UCSD-AML1 (cell line): ENCODE measurements around the gene HSPB9.

ENCODE experiments used
- DNase-seq: peaks from one replicate; lab custom pipeline; 2025; ENCODE audit not compliant: unreplicated experiment; lab: John Stamatoyannopoulos, UW

Gene HSPB9

DNA sequence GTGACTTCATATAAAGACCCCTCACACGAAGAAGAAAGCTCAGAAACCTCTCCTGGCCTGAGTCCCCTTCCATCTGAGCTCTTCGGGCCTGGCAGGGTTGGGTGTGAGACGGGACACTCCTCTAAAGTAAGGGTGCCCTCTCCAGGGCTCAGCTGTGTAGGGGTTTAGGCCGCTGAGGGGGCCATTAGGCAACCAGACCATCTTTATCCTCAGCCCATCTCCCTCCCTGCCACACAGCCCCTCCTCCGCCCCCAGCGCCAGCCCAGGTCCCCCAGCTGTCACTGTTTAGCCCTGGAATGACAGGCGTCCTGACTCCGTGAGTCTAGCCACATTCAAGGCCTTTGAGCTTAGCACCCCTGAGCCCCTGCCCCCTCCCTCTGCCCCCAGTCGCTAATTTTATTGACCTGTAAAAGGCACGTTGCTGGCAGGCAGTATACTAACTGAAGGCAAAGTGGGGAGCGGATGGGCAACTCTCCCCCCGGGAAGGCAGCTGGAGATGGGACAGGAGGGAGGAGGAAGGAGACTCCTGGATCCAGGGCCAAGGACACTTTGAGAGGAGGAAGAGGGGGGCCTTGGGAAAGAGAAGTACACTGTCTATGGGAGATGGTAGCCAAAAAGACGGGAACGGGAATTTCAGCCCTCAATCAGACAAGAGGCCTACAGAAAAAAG lies 23.7 kb upstream of the HSPB9 start:
- DNase-seq = no peak

DNA sequence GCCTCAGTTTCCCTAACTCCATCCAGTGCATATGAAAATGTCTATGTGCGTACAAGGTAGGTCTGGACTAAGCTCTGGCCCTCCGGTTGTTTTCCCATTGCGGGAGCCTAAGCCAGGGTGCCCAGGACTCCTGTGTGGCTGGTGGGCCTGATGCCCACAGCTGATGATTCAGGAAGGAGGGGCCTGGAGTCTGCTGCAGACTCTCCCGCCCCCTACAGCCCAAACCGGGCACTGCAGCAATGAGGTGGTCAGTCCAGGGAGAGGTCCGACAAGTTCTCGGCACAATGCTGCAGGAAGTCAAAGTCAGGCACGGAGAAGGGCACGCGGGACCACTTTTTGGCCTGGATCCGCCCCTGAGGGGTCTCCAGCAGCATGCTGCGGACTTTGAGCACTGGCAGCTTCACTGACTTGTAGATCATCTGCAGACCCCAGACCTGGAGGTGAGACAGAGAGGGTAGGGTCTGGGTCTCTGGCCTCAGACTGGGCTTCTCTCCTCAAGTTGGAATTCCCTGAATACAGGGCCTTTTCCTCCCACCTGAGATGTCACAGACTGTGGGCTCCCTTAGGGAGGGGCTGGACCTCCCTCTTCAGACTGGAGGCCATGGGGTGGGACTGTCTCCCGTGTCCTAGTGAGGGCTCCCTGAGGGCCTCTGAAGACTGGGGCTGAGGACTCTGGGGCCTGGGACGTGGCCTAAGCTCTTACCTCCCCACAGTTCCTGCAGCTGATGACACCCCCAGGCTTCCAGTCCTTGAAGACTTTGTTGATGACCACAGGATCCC lies 20.9 kb upstream of the HSPB9 start:
- DNase-seq = peak; percentile 79

- no peak for DNase-seq
These were observed 19.2 kb upstream of the HSPB9 start for GRCh38 chr17:42103221-42103954.

DNA sequence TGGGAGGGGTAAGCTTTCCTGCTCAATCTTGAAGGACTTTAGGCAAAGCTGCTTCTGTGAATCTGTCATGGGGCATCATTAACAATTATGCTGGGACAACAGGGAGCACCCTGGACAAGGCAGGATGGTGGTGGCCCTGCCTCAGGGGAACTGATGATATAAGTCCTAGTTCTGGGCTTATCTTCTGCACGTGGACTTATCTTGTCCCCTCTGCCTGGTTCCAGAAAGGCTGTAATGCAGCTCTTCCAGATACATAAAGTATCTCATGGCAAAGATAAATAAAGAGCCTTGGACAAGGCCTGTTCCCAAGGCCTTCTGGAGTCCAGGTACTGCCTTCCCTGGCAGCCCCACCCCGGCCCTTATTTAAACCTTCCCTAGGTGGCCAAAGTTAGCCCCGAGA lies 18.3 kb upstream of the HSPB9 start:
- DNase-seq = no peak

DNA sequence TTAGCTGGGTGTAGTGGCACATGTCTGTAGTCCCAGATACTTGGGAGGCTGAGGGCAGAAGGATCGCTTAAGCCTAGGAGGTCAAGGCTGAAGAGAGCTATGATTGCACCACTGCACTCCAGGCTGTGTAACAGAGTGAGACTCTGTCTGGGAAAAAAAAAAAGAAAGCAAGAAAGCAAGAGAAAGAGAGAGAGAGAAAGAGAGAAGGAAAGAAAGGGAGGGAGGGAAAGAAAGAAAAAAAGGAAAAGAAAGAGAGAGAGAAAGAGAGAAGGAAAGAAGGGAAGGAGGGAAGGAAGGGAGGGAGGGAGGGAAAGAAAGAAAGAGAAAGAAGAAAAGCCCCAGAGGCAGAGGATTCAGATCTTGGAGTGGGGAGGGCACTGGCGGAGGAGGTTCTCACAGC lies 16.6 kb upstream of the HSPB9 start:
- no peak for DNase-seq

DNA sequence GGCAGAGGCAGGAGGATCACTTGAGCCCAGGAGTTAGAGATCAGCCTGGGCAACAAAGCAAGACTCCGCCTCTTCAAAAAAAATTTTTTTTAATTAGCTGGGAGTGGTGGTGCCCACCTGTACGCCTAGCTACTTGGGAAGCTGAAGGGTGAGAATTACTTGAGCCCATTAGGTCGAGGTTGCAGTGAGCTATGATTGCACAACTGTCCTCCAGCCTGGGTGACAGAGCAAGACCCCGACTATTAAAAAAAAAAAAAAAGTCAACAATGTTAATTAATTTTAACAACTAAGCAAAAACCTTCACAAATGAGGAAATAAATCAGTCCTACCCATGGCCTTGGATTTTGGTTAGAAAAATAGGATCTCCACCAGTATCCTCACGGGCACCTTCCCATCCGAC lies 15.5 kb upstream of the HSPB9 start:
- DNase-seq = no peak

- DNase-seq = peak; percentile 60
These were observed 14.7 kb upstream of the HSPB9 start for GRCh38 chr17:42107597-42108576.

DNA sequence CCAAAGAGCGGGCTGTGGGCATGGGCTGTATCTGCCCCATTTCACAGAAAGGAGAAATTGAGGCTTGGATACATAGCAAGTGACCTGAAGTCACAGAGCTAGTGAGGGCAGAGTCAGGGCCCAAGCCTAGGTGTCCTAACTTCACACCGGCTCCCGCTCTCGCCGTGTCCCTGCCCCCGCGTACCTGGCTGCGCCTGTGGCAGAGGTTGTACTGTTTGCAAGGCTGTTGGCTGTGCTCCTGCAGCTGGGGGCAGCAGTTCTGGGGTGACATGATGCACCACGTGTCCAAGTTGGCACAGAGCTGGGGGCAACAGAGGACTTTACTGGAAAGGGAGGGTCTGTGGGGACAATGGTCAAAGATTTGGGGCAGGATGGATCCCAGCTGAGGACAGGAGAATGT lies 13.5 kb upstream of the HSPB9 start:
- DNase-seq = no peak

GRCh38 chr17:42110301-42111264 lies 12.0 kb upstream of the HSPB9 start:
- DNase-seq = no peak

- no peak for DNase-seq
These were observed 11.4 kb upstream of the HSPB9 start for GRCh38 chr17:42111265-42111636.

DNA sequence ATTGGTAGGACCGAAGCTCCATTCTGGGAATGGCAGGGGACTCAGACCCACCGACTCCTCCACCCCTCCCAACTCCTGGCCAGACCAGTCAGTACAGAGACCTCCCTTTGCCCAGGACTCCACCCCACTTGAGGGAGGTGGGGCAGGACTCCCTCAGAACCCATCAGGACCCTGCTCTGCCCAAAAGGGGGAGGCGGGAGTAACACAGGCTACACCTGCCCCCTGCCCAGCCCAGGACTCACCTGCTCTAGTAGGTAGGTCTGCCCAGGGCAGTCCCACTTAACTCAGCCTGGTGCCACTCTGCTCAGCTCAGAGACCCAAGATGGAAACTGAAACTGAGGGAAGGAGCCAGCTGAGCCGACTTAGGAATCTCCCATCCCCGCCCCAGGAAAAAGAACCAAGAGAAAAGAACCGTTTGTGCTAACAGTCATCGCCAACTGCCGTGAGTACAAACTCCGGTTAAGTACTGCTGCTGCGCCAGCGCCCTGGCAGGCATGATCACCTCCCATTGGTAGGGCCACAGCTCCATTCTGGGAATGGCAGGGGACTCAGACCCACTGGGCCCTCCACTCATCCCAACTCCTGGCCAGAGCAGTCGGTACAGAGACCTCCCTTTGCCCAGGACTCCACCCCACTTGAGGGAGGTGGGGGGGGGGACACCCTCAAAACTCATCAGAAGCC lies 10.6 kb upstream of the HSPB9 start:
- DNase-seq = peak; percentile 62

DNA sequence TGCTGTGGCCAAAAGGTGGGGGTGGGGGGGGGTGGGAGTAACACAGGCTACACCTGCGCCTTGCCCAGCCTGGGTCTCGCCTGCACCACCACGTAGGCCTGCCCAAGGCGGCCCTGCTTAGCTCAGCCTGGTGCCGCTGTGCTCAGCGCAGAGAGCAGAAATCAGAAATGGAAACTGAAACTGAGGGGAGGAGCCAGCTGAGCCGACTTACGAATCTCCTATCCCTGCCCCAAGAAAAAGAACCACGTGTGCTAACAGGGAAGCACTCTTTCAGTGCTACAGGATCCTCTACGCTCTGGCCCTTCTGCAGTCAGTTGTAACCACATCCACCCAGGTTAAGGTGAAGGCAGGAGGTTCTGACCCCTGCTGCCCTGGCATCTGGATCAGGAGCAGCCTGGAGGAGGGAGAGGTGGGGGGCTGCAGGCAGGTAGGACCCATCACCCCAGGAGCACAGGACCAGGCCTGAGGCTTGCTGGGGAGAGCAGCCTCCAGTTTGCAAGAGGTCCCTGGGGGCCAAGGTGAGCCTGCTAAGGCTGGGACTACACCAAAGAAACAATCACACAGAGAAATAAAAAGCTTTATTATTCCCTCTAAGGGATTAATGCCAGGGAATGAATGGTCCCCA lies 9.9 kb upstream of the HSPB9 start, which contains the start of gene DHX58:
Gene DHX58 (minus strand): TSS at position 163 of the 625 bp plus-strand sequence. CDS start 822 bp downstream, outside the sequence.
- peak; percentile 72 for DNase-seq

DNA sequence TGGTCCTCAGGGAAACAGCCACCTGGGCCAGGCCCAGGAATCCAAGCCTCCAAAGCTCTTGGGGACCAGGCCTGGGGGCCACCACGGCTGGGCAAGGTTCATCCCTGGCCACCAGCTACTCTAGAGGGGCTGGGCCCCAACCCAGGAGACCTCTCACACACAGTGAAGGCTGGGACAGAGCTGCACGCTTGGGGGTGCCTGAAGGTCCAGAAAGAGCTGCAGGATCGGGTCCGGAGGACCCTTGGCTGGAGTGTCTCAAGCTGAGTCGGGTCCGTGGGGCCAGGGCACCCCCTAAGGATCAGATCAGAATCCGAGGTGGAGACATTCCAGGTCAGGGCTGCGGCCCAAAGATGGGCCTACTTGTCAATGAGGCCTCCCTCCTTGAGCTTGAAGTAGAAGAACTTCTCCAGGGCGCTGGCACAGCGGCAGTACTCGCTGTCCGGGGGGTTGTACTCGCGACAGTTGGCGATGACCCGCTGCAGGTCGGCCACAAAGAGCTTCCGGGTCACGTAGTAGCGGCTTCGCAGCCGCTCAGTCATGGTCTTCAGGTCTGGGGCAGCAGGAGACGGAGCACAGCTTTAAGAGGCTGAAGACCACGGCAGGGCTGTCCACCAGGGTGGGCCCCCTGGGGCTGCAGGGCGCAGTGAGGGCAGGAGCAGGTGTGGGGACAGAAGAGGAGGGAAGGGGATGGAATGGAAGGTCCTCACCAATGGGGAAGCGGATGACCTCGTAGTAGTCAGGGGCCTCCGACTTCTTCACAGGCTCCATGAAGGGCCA lies 9.1 kb upstream of the HSPB9 start:
- no peak for DNase-seq

DNA sequence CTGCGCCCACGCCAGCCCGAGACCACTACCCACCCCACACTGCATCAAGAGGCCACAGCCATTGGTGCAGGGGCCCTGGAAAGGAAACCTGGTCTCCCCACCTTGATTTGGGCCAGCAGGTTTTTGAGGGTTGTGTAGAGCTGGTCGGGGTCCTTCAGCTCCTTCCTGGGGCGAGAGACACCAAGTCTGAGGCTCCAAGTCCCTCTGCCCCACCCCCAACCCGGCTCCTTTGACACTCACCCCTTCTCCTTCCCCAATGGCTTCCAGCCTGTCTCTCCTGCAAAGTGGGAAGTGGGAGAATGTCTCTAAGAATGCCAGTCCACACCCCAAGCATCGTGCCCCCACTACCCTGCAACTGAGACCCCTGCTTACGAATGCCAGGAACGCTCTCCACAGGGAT lies 8.5 kb upstream of the HSPB9 start:
- DNase-seq = no peak

DNA sequence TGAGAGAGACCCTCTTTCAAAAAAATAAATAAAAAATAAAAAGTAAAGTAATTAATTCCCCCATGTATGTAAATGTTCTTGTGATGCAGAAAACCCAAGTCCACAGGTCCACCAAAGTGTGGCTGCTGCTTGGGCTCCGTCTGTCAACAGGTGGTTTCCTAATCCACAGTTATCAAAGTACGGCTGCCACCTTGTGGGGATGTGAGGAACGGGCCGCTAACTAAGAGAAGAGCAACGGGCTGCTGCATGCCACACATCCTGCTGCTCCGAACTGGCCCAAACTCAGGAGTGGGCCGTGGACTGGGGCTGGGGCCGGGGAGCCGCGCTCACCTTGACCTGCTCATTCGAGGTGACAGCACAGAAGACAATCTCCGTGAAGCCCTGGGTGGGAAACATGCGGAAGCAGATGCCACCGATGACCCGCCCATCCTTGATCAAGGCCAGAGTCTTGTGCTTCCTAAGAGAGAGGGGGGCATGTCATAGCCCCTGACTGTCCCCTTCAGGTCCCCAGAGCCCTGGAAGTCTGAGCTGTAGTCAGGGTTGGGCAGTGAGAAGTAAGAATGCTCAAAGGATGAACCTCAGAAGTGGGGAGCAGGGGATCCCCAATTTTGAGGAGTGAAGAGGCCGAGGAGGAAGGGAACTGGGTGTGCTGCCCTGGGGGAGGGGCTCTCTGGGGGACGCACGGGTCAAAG lies 5.8 kb upstream of the HSPB9 start:
- peak; percentile 73 for DNase-seq

DNA sequence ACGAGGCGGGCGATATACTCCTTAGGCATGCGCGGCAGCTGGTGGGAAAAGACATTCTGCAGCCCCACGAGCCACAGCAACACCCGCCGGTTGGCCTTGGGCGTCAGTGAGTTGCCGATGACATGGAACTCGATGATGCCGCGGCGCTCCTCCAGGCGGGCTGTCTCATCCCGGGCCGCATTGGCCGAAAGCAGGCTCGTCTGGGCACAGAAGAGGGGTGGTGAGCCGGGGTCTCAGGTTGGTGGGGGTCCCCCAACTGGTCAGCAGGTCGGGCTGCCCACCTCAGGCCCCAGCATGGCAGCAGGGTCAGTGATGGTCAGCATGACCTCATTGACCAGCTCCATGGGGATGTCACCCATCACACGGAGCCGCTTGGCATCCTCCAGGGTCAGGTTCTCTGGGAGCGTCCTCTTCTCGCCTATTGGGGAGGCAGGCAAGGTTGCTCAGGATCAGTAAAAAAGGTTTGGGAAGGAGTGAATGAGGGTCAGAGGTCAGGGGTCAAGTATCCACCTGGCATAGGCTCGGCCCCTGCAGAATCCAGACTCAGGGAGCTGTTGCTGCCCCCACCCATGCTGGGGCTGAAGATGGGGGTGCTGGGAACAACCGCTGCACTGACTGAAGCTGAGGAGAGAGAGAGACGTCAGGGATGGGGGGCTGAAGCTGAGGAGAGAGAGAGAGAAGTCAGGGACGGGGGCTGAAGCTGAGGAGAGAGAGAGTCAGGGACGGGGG lies 5.0 kb upstream of the HSPB9 start:
- no peak for DNase-seq

DNA sequence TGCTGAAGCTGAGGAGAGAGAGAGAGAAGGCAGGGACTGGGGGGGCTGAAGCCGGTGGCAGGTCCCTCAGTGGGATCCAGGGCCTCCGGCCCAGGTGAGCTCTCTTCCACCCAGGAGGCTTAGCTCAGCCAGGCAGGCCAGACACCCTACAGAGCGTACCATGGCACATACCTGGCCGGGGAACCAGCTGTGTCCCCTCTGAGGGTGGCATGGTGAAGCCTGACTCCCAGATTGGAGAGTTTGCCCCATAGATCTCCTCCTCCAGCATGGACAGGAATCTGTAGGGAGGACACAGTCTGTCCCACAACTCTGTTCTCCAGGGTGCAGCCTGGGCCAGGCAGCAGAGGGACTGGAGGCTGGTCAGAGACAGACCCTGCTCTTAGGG lies 4.5 kb upstream of the HSPB9 start:
- no peak for DNase-seq
